Testis (tissue), 3 donors: ENCODE results near the gene UVRAG. TPM values are rescaled to one million over a fixed set of nuclear protein-coding genes. Genes with fewer than 3 reads are reported as not detected.

ENCODE experiments used
- DNase-seq: peaks from one replicate; pipeline ENCODE4 v3.0.0-alpha.2; 2019
- H3K27ac ChIP-seq, 2 donors: fragments of 200-600 bp; sonication (generic); one replicate each; pipeline ENCODE4 v1.5.1; 2019
- H3K27me3 ChIP-seq: fragments of 200-600 bp; sonication (generic); one replicate; pipeline ENCODE4 v1.5.1; 2019
- H3K36me3 ChIP-seq: fragments of 200-600 bp; sonication (generic); one replicate; pipeline ENCODE4 v1.5.1; 2017; ENCODE audit warnings: low read depth; ENCODE audit errors: missing control alignments
- H3K4me1 ChIP-seq: fragments of 200-600 bp; sonication (generic); one replicate; pipeline ENCODE4 v1.5.1; 2019
- H3K4me3 ChIP-seq, 2 donors: fragments of 200-600 bp; sonication (generic); one replicate each; pipeline ENCODE4 v1.5.1; 2017 to 2019
- H3K9me3 ChIP-seq: fragments of 200-600 bp; sonication (generic); one replicate; pipeline ENCODE4 v1.5.1; 2017
- POLR2A ChIP-seq: fragments of 450-650 bp; IDR thresholded peaks from one replicate; pipeline ENCODE4 v1.6.1; 2017; ENCODE audit warnings: antibody characterized with exemption, mild to moderate bottlenecking, moderate library complexity
- WGBS, 2 donors: methylation state at CpG; one replicate each; pipeline ENCODE4 v1.1.5; 2018; 5-methylcytosine and 5-hydroxymethylcytosine counted together
- intact Hi-C: fragments of 100-400 bp; cut with DNase I; formaldehyde crosslinking; loops from one replicate; pipeline ENCODE4 v1.15.1; 2023; ENCODE audit warnings: low total_unique reads
- polyA plus RNA-seq: library from polyadenylated mRNA; stranded (reverse); fragments of 350-450 nt; fragmentation: Illumina TruSeq; extraction: RNeasy Lipid Tissue Mini Kit (QIAGEN cat#74804); gene quantifications from one replicate; pipeline ENCODE4 v1.2.3, GENCODE V29; 2014; ENCODE audit warnings: low read depth, low replicate concordance; ENCODE audit not compliant: insufficient read depth
- total RNA-seq, 2 donors: library from RNA; depleted of rRNA; stranded (reverse); fragments of >200 nt; gene quantifications; one replicate each; pipeline ENCODE4 v1.2.3, GENCODE V29; 2016
- TF ChIP-seq, protein P1 (sequence below), 3 experiments: fragments of 450-650 bp in 2 of 3; fragments of 200-600 bp in 1 of 3; sonication (generic) in 1 of 3; IDR thresholded peaks; one replicate each; pipeline ENCODE4 v1.5.1; 2016 to 2019; ENCODE audit warnings: antibody characterized with exemption in 3 of 3, mild to moderate bottlenecking in 2 of 3, moderate library complexity in 1 of 3

The UVRAG gene
- total and polyA plus RNA-seq, 3 donors from 2014 or later, result 10.8 to 22.4 (median 20.1) TPM

GRCh38 chr11:75891947-75892739 lies 77.1 kb downstream of the UVRAG start:
- Histone ChIP-seq H3K27ac (no peak overlapping the region), H3K27me3 (no peaks in the 10 kb centered on the region), H3K9me3 (no peaks in the 10 kb centered on the region), H3K36me3 (no peaks in the 10 kb centered on the region), H3K4me3 (no peak overlapping the region), H3K4me1 (no peaks in the 10 kb centered on the region)
- no peak for DNase-seq
- WGBS, 2 donors, result 81 to 85% methylated on average over 6 of the region's 6 CpGs
- intact Hi-C loops, result loop anchor here (10.0 kb wide), 1 partner anchor 263 kb away; no protein-coding TSS in a partner anchor
- no peak for TF ChIP-seq POLR2A
- TF ChIP-seq, protein P1, sequence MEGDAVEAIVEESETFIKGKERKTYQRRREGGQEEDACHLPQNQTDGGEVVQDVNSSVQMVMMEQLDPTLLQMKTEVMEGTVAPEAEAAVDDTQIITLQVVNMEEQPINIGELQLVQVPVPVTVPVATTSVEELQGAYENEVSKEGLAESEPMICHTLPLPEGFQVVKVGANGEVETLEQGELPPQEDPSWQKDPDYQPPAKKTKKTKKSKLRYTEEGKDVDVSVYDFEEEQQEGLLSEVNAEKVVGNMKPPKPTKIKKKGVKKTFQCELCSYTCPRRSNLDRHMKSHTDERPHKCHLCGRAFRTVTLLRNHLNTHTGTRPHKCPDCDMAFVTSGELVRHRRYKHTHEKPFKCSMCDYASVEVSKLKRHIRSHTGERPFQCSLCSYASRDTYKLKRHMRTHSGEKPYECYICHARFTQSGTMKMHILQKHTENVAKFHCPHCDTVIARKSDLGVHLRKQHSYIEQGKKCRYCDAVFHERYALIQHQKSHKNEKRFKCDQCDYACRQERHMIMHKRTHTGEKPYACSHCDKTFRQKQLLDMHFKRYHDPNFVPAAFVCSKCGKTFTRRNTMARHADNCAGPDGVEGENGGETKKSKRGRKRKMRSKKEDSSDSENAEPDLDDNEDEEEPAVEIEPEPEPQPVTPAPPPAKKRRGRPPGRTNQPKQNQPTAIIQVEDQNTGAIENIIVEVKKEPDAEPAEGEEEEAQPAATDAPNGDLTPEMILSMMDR (IDR thresholded peaks at IDR 0.05), result no peak

- TF ChIP-seq, protein P1 (IDR thresholded peaks at IDR 0.05), result no peak
- TF ChIP-seq POLR2A, result no peak
- no peak overlapping the region for H3K4me3 ChIP-seq
- no peaks in the 10 kb centered on the region for H3K4me1 ChIP-seq
- DNase-seq, result no peak
- intact Hi-C loops, result loop anchor here (10.0 kb wide), 1 partner anchor 262 kb away; no protein-coding TSS in a partner anchor
- H3K27ac ChIP-seq, result no peak overlapping the region
- 89 to 95% methylated on average over 4 of the region's 4 CpGs for WGBS, 2 donors
- no peaks in the 10 kb centered on the region for H3K36me3 ChIP-seq
- H3K27me3 ChIP-seq, result no peaks in the 10 kb centered on the region
- H3K9me3 ChIP-seq, result no peaks in the 10 kb centered on the region
Measured at GRCh38 chr11:75893251-75893650, 78.2 kb downstream of the UVRAG start.

- intact Hi-C loops, result loop anchor here (10.0 kb wide), 1 partner anchor 261 kb away; no protein-coding TSS in a partner anchor
Measured at GRCh38 chr11:75894036-75894585, 79.1 kb downstream of the UVRAG start.

GRCh38 chr11:75896843-75897419 lies 81.9 kb downstream of the UVRAG start:
- no peak overlapping the region for H3K27ac ChIP-seq
- WGBS, 2 donors, result 40 to 60% methylated on average over 4 of the region's 4 CpGs

More at GRCh38 chr11:75894036-75894585, 79.1 kb downstream of the UVRAG start:
- H3K27me3 ChIP-seq, result no peaks in the 10 kb centered on the region
- H3K4me3 ChIP-seq, result no peak overlapping the region
- DNase-seq, result no peak
- H3K4me1 ChIP-seq, result no peaks in the 10 kb centered on the region
- H3K36me3 ChIP-seq, result no peaks in the 10 kb centered on the region
- no peaks in the 10 kb centered on the region for H3K9me3 ChIP-seq
- H3K27ac ChIP-seq, result no peak overlapping the region
- no peak for TF ChIP-seq POLR2A
- TF ChIP-seq, protein P1 (IDR thresholded peaks at IDR 0.05), result no peak
- 71 to 76% methylated on average over 3 of the region's 3 CpGs for WGBS, 2 donors

More at GRCh38 chr11:75896843-75897419, 81.9 kb downstream of the UVRAG start:
- no peak overlapping the region for H3K4me3 ChIP-seq
- no peaks in the 10 kb centered on the region for H3K4me1 ChIP-seq
- intact Hi-C loops, result loop anchor here (10.0 kb wide), 1 partner anchor 258 kb away; no protein-coding TSS in a partner anchor
- H3K9me3 ChIP-seq, result no peaks in the 10 kb centered on the region
- DNase-seq, result no peak
- no peaks in the 10 kb centered on the region for H3K36me3 ChIP-seq
- H3K27me3 ChIP-seq, result no peaks in the 10 kb centered on the region
- TF ChIP-seq POLR2A, result no peak
- TF ChIP-seq, protein P1 (IDR thresholded peaks at IDR 0.05), result peak; percentile 49 to 74 (median 50)
